AG04449 (cell line): ENCODE data around the gene PREX1.

Experiments
- CTCF ChIA-PET: fragments of 350-600 bp; formaldehyde crosslinking; extraction: SDS; loops from one replicate; lab custom pipeline; 2021; ENCODE audit warnings: antibody characterized with exemption; lab: Yijun Ruan, JAX
- POLR2A ChIA-PET: fragments of 400-600, 350-600 bp; formaldehyde crosslinking; extraction: SDS; loops from one replicate; lab custom pipeline; 2020; ENCODE audit warnings: antibody characterized with exemption, inconsistent platforms; lab: Yijun Ruan, JAX
- DNase-seq: peaks from one replicate; pipeline ENCODE4 v3.0.0-alpha.2; 2010; ENCODE audit warnings: low read depth, low spot score
- H3K4me3 ChIP-seq: 2 replicates; pipeline ENCODE4 v1.5.1; 2011; ENCODE audit warnings: low read depth, mild to moderate bottlenecking, control low read depth, low read length
- TF ChIP-seq, protein P1 (sequence below): IDR thresholded peaks from one replicate; pipeline ENCODE4 v1.5.1; 2011; ENCODE audit warnings: mild to moderate bottlenecking, moderate library complexity, low read length, control low read depth, inconsistent platforms; ENCODE audit not compliant: insufficient read depth; ENCODE audit errors: missing control alignments

Gene PREX1

DNA sequence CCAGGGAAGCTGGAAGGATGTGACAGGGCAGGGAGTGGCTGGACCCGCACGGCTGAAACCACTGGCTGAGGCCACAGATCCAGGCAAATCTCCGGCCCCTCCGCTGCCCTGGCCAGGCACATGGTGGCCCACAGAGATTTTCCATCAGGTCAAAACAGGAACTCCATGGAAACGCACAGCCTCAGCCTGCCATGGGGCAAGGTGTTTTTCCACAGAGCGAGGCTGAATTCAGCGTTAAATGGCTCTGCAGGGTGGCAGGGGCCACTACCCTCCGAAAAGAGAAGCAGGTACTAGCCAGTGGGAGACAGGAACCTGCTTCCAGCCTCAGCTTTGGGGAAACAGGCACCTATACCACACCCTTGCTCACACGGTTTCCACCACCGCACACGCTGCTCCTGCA, 53.1 kb downstream of the PREX1 start:
- POLR2A ChIA-PET, result no interaction called here
- CTCF ChIA-PET, result interaction anchor here (1.4 to 1.8 kb wide), 2 partner anchors 117 to 130 kb away, joined by 3 to 4 read pairs; no protein-coding TSS in a partner anchor
- TF ChIP-seq, protein P1, sequence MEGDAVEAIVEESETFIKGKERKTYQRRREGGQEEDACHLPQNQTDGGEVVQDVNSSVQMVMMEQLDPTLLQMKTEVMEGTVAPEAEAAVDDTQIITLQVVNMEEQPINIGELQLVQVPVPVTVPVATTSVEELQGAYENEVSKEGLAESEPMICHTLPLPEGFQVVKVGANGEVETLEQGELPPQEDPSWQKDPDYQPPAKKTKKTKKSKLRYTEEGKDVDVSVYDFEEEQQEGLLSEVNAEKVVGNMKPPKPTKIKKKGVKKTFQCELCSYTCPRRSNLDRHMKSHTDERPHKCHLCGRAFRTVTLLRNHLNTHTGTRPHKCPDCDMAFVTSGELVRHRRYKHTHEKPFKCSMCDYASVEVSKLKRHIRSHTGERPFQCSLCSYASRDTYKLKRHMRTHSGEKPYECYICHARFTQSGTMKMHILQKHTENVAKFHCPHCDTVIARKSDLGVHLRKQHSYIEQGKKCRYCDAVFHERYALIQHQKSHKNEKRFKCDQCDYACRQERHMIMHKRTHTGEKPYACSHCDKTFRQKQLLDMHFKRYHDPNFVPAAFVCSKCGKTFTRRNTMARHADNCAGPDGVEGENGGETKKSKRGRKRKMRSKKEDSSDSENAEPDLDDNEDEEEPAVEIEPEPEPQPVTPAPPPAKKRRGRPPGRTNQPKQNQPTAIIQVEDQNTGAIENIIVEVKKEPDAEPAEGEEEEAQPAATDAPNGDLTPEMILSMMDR, result no peak
- no peak overlapping the region for H3K4me3 ChIP-seq
- no peak for DNase-seq

DNA sequence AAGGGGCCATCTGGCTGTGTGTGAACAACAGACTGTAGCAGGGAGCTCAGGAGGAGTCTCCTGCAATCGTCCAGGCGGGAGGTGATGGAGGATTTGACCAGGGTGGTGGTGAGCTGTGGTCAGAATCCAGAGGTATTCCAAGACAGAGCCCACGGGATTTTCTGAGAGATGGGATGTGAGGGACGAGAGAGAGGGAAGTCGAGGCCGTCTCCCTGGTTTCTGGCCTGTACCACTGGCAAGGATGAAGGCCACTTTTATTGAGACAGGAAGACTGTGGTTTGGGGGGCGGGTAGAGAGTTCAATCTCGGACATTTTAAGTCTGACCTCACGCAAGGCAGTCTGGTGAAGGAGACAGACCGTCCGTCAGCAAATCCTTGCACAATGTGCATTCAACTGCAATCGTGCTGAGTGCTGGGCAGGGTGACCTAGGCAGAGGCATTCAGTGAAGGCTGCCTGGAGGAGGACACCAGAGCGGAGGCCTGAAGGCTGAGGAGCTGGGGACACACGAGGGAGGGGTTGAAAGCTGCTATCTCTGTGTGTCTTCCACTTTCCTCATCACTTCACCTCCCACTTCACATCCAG, 53.9 kb downstream of the PREX1 start:
- ChIA-PET CTCF (interaction anchor here (1.4 kb wide), 1 partner anchor 117 kb away, joined by 3 read pairs; no protein-coding TSS in a partner anchor), POLR2A (no interaction called here)
- H3K4me3 ChIP-seq, result no peak overlapping the region
- no peak for DNase-seq
- TF ChIP-seq, protein P1, result no peak

DNA sequence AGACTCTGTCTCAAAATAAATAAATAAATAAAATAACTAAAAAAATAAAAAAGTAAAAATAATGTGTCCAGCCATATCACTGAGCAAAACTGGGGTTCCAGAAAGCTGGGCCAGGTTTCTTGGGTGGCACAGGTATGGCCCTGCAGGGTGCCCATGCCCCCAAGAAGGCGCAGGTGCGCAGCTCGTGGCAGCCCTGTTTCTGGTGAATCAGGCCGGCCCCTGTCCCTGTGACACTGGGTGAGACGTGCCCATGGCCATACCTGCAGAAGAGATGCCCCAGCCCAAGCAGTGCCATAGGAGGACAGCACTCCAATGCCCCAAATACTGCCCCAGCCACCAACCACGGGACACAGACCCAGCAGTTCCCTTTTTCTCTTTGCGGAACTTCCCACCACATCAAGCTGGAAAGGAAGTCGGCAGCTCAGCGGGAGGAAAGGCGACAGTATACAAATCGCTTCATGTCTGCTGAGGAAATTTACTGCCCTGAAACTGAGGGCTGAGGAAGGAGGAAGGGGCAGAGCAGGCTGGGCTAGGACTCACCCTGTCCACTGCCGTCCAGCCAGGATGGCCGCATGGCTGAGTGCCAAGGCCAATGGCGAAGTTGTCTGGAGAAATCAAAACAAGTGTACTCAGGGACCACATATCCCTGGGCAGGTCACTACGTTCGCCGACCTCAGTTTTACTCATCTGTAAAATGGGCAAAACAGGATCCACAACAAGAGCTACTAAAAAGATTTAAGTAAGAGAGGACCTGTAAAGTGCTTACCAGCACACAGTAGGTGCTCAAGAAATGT, 55.4 kb downstream of the PREX1 start:
- POLR2A ChIA-PET, result no interaction called here
- no peak overlapping the region for H3K4me3 ChIP-seq
- TF ChIP-seq, protein P1, result no peak
- CTCF ChIA-PET, result no interaction called here
- DNase-seq, result no peak

DNA sequence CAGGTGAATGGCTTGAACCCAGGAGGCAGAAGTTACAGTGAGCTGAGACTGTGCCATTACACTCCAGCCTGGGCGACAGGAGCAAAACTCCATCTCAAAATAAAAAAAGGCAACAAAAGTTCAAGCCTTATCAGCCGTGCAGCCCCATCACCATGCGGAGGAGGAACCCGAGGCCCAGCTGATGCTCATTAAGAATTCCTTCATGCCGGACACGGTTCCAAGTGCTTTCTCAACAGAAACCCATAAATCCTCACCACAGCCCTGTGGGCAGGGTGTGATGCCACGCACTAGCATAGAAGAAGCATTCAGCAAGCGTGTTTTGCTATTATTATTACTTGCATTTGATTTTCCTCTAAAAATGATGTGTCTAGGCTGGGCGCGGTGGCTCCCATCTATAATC, 56.3 kb downstream of the PREX1 start:
- ChIA-PET POLR2A (no interaction called here), CTCF (no interaction called here)
- TF ChIP-seq, protein P1, result no peak
- DNase-seq, result peak; percentile 46
- H3K4me3 ChIP-seq, result no peak overlapping the region

DNA sequence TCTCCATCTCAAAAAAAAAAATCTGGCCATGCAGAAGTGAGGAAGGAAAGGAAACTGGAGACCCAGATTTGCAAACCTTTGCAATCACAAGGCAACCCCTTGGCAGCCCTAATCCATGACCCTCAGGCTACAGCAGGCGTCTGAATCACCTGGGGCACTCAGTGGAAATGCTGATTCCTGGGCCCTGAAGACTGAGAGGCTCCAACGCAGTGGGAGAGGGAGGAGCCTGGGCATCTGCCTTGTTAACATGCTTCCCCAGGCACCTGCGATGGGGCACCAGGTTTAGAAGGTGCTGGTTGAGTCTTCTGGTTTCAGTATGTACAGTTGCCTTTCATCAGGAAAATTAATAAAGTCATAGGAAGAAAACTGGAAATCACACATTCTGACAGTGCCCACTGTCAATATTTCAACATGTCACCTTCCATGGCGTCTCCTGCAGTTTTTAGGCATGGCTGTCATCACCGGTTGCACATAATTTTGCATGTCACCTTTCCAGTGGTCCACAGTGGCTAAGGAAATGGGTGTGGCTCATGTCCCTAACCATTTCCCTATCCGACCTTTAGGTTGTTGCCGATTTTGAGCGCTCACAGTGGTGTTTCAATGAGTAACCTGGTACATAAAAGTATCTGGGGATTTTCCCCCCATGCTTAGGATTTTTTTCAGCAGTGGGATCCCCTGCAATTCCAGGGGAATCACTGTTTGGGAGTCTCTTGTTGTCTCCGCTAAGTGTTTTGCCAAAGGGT, 56.9 kb downstream of the PREX1 start:
- no peak overlapping the region for H3K4me3 ChIP-seq
- CTCF ChIA-PET, result no interaction called here
- POLR2A ChIA-PET, result no interaction called here
- no peak for DNase-seq
- TF ChIP-seq, protein P1, result no peak
